Thymus (tissue), 11 donors: ENCODE data around the gene KCNN4. TPM values are rescaled to one million over a fixed set of nuclear protein-coding genes. Genes with fewer than 3 reads are reported as not detected.

ENCODE experiments used
- DNase-seq, 9 donors: peaks; one replicate each; pipeline ENCODE4 v3.0.0-alpha.2; 2013; ENCODE audit warnings: low spot score in 9 of 9, low read depth in 6 of 9, missing footprints in 1 of 9
- H3K27ac ChIP-seq, 2 donors: one replicate each; pipeline ENCODE4 v1.5.1; 2013; ENCODE audit warnings: control low read depth in 1 of 2, low read depth in 1 of 2, low read length in 1 of 2, mild to moderate bottlenecking in 1 of 2, moderate library complexity in 1 of 2
- H3K27me3 ChIP-seq, 2 donors: one replicate each; pipeline ENCODE4 v1.5.1; 2013; ENCODE audit warnings: low read length in 1 of 2; ENCODE audit not compliant: control insufficient read depth in 2 of 2, insufficient read depth in 1 of 2
- H3K36me3 ChIP-seq, 2 donors: one replicate each; pipeline ENCODE4 v1.5.1; 2013; ENCODE audit warnings: low read length in 1 of 2, mild to moderate bottlenecking in 1 of 2, moderate library complexity in 1 of 2; ENCODE audit not compliant: control insufficient read depth in 2 of 2, insufficient read depth in 2 of 2
- H3K4me1 ChIP-seq, 2 donors: one replicate each; pipeline ENCODE4 v1.5.1; 2013; ENCODE audit warnings: low read length in 2 of 2; ENCODE audit not compliant: control insufficient read depth in 2 of 2, insufficient read depth in 2 of 2
- H3K4me3 ChIP-seq, 2 donors: one replicate each; pipeline ENCODE4 v1.5.1; 2013; ENCODE audit warnings: low read length in 2 of 2, control low read depth in 1 of 2, mild to moderate bottlenecking in 1 of 2
- H3K9me3 ChIP-seq, 2 donors: one replicate each; pipeline ENCODE4 v1.5.1; 2013; ENCODE audit warnings: low read length in 1 of 2, mild to moderate bottlenecking in 1 of 2; ENCODE audit not compliant: control insufficient read depth in 2 of 2, insufficient read depth in 1 of 2
- WGBS: extraction: QIAGEN DNeasy Blood & Tissue Kit; methylation state at CpG from one replicate; pipeline ENCODE4 v1.1.7; 2013; 5-methylcytosine and 5-hydroxymethylcytosine counted together
- polyA plus RNA-seq: library from polyadenylated mRNA; stranded (reverse); fragments of 200-250 nt; gene quantifications from one replicate; pipeline ENCODE4 v1.2.3, GENCODE V29; 2013
- total RNA-seq: library from RNA; stranded (reverse); fragments of 120-200 nt; gene quantifications from one replicate; pipeline ENCODE4 v1.2.4, GENCODE V29; 2013
- donor health status: healthy.

Gene KCNN4
- total and polyA plus RNA-seq, 2 donors, result 8.7 to 22.9 TPM

DNA sequence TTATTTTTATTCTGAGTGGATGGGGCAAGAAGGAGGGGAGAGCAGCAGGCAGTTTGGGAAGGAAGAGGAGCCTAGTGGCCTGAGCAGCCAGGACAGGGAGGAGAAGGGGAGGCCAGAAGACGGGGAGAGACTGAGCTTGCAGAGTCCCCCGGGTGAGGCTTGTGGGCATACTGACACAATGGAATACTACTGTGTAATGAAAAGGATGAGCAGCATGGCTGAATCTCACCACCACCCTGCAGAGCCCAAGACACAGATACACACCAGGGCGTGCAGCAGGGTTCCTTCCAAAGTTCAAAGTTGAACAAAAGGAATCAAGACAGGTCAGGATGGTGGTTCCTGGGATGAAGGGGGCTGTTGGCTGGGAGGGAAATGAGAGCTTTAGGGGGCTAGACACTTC lies 18.0 kb downstream of the KCNN4 start:
- 98% methylated on average over 3 of the region's 3 CpGs for WGBS
- peaks cover 4 to 24% of the 10 kb centered on the region in 2 donors for H3K4me1 ChIP-seq
- H3K36me3 ChIP-seq, result peaks cover 0 to 6% of the 10 kb centered on the region in 2 donors
- H3K27ac ChIP-seq, result no peak overlapping the region
- no peaks in the 10 kb centered on the region for H3K27me3 ChIP-seq
- H3K4me3 ChIP-seq, result no peak overlapping the region
- no peaks in the 10 kb centered on the region for H3K9me3 ChIP-seq
- no peak for DNase-seq

DNA sequence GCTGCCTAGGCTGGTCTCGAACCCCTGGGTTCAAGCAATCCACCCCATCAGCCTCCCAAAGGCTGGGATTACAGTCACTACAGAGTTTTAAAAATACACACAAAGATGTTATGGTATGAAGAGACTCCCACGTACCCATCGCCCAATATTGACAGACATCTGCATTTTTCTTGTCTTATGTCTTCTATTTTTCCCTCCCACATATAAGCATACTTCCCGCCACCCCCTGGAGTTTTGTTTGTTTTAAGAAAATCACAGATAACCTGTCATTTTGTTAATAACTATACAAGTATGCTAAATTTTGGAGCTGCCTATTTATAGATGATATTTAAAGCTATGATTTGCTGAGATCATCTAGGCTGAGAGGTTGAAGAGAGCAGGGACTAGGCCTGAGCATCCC lies 19.8 kb downstream of the KCNN4 start:
- peaks cover 0 to 19% of the 10 kb centered on the region in 2 donors for H3K4me1 ChIP-seq

DNA sequence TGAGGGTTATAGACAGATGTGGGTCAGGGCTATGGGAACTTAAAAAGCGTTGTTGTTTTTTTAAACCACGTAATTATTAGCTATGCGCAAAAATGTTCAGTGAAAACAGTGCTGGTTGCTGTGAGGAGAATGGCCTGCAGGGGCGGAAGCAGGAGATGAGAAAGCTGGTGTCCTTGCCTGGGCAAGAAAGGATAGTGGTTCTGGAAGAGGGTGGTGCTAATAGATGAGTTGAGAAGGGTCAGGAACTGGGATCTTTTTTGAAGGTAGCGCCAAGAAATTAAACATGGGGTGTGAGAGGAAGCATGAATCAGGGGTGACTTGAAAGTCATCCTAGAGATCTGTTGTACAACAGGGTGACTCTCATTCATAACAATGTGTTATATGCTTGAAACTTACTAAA lies 21.3 kb downstream of the KCNN4 start:
- Histone ChIP-seq H3K9me3 (no peaks in the 10 kb centered on the region), H3K36me3 (peaks cover 0 to 3% of the 10 kb centered on the region in 2 donors), H3K27me3 (no peaks in the 10 kb centered on the region), H3K27ac (no peak overlapping the region), H3K4me1 (peaks cover 0 to 9% of the 10 kb centered on the region in 2 donors), H3K4me3 (no peak overlapping the region)
- DNase-seq, result no peak
- 97% methylated on average over 5 of the region's 5 CpGs for WGBS

More for the DNA sequence above, 19.8 kb downstream of the KCNN4 start:
- DNase-seq, result no peak
- Histone ChIP-seq H3K9me3 (no peaks in the 10 kb centered on the region), H3K27ac (no peak overlapping the region), H3K36me3 (peaks cover 0 to 9% of the 10 kb centered on the region in 2 donors), H3K27me3 (no peaks in the 10 kb centered on the region), H3K4me3 (no peak overlapping the region)
- 98% methylated on average over 4 of the region's 4 CpGs for WGBS

DNA sequence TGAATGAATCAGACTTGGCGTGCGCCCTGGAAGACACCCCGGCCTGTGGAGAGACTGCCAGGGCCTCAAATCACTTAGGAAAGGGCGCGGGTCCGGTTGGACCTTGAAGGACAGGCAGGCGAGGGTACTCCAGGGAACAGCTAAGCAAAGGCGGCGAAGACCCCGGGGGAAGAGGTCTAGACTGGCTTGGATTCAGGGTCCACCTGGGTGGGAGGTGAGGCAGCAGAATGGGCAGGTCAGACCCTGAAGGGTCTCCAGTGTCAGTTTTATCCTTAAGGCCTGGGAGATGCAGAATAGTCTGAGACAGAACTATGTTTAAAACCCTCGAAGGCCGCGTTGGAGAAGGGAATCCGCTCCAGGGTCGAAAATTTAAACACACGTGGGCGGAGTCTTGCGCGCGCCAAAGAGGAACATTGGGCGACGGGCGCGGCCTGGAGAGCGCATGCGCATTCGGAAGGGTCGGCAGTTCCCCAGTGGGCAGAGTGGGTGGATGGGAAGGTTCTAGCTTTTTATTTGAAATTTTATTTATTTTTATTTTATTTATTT lies 25.4 kb downstream of the KCNN4 start:
- Histone ChIP-seq H3K27ac (peak overlapping the region; percentile 100), H3K4me3 (peak overlapping the region; percentile 82 to 86), H3K27me3 (no peaks in the 10 kb centered on the region), H3K36me3 (peaks cover 6 to 13% of the 10 kb centered on the region in 2 donors), H3K4me1 (peaks cover 9 to 28% of the 10 kb centered on the region in 2 donors), H3K9me3 (no peaks in the 10 kb centered on the region)
- peak in 8 of 9 donors; percentile 46 to 84 (median 69) for DNase-seq
- under 1% methylated on average over 28 of the region's 28 CpGs for WGBS

DNA sequence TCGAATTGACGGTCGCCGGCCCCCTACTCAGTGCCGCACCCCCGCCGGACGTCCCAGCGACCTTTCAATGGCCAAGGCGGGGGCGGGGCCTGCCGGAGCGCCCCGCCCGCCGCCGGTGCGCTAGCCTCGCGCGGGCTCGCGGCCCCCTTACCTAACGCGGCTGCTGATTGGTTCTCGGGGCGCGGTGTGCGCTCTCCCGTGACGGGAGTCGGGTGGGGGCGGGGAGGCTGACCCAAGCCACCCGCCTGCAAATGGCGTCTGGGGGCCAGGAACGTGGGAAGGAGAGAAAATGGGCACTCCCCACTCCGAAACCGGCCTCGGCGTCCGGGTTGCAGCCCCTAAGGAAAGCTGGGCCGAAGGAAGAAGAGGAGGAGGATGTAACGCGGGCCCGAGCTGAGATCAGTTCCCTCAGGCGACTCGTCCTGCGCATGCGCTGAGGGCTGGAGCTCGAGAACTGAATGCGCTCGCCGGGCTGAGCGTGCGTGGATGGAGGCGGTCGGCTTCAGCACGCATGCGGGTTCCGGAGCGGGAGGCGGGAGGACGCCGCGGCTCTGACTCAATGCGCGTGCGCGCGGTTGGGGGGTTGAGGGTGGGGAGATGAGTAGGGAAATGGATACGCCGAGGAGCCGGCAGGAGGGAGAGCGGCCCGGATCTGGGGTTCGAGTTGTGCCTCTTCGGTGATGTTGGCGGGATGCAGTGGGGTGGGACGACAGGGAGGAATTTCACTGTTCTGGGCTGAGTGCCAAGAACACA lies 26.1 kb downstream of the KCNN4 start, which contains the start of gene SMG9:
Gene SMG9, minus strand, starts transcription at position 460 of the 753 bp plus-strand sequence. CDS start 4,221 bp downstream, outside the sequence.
- peak within 1 kb of the TSS; percentile 100 for H3K27ac ChIP-seq
- H3K27me3 ChIP-seq, result no peaks in the 10 kb centered on the region
- peaks cover 9 to 28% of the 10 kb centered on the region in 2 donors for H3K4me1 ChIP-seq

DNA sequence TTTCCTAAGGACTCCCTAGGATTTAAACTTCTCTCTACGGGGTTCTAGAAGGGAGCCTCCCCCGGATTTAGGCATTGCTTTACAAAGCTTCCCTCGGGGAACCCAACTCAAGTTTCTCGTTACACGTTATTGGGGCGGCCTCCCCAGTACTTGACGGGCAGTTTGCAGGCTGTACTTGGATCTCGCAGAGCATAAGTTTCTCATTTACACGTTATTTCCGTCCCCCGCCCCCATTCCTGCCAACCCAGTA lies 26.6 kb downstream of the KCNN4 start:
- WGBS, result under 1% methylated on average over 11 of the region's 11 CpGs
- H3K4me1 ChIP-seq, result peaks cover 9 to 28% of the 10 kb centered on the region in 2 donors
- H3K27ac ChIP-seq, result peak overlapping the region; percentile 100
- DNase-seq, result peak in 2 of 9 donors; percentile 33 to 40
- H3K36me3 ChIP-seq, result peaks cover 16 to 24% of the 10 kb centered on the region in 2 donors
- H3K9me3 ChIP-seq, result no peaks in the 10 kb centered on the region
- H3K4me3 ChIP-seq, result peak overlapping the region; percentile 82 to 86
- no peaks in the 10 kb centered on the region for H3K27me3 ChIP-seq

More for the DNA sequence above, 26.1 kb downstream of the KCNN4 start, which contains the start of gene SMG9:
- peak; percentile 93 to 99 (median 97) for DNase-seq
- under 1% methylated on average over 79 of the region's 79 CpGs for WGBS
- peak within 1 kb of the TSS; percentile 82 to 86 for H3K4me3 ChIP-seq
- peaks cover 12 to 19% of the 10 kb centered on the region in 2 donors for H3K36me3 ChIP-seq
- no peaks in the 10 kb centered on the region for H3K9me3 ChIP-seq

DNA sequence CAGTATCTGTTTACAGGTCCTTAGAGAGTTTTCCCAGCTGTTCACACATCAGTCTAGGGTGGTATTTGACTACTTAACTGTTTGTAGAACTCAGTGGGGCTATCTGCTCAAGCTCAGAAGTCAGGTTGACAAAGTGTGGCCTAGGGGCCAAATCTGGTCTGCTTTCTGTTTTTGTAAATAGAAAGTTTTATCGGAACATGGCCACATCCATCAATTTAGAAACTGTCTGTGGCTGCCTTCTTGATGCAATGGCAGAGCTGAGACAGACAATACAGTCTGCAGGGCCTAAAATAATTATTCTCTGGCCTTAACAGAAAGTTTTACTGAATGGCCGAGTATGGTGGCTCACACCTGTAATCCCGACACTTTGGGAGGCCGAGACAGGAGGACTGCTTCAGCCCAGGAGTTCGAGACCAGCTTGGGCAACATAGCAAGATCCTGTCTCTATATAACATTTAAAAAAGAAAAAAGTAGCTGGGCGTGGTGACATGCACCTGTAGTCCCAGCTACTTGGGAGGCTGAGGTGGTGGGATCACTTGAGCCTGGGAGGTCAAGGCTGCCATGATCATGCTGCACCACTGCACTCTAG lies 28.4 kb downstream of the KCNN4 start:
- H3K27ac ChIP-seq, result no peak overlapping the region
- WGBS, result 97% methylated on average over 6 of the region's 6 CpGs
- H3K9me3 ChIP-seq, result no peaks in the 10 kb centered on the region
- H3K4me1 ChIP-seq, result peaks cover 9 to 28% of the 10 kb centered on the region in 2 donors
- H3K36me3 ChIP-seq, result peaks cover 34 to 39% of the 10 kb centered on the region in 2 donors
- H3K4me3 ChIP-seq, result no peak overlapping the region
- DNase-seq, result no peak
- H3K27me3 ChIP-seq, result no peaks in the 10 kb centered on the region

DNA sequence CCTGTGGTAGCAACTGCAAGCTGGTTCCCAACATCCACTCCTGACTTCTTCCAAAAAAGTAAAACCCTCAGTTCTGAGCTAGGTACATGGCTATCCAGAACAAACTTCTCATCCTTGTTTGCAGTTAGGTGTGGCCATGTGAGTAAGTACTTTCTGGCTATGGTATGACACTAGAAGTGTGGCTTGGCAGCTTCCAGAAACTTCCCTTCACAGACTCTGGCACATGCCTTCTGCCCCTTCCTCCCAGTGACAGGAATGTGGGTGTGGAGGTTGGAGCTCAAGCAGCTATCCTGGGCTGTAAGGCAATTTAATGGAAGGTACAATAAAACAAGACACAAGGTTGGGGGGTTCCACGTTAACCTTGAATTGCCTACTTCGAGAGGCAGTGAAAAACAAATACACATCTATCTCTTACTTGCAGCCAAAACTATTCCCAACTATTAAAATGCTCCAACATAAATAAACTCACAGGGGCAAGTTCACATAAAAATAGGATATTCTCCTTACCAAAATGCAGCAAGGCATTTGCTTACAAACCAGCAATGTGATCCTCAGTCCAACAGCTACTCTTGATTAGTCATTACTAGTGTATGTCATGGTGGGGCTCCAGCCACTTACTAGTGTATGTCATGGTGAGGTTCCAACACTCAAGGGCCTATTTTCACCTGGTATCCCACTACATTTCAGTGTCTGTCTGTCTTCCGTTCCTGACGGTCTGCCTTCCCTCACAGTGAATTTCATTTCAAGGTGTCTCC lies 29.1 kb downstream of the KCNN4 start:
- DNase-seq, result no peak
- peaks cover 9 to 25% of the 10 kb centered on the region in 2 donors for H3K4me1 ChIP-seq
- no peaks in the 10 kb centered on the region for H3K9me3 ChIP-seq
- peaks cover 41 to 46% of the 10 kb centered on the region in 2 donors for H3K36me3 ChIP-seq
- no peak overlapping the region for H3K27ac ChIP-seq
- no peak overlapping the region for H3K4me3 ChIP-seq
- 99% methylated on average over 4 of the region's 4 CpGs for WGBS
- no peaks in the 10 kb centered on the region for H3K27me3 ChIP-seq
